Right kidney (tissue), 1 donor: ENCODE results near the gene PRKCA.
"Not testable (repeated sequence)": the region's sequence is repeated elsewhere in the genome, so short reads cannot be mapped to it uniquely, and the experiment has no call there.

Source experiments
- DNase-seq: peaks from one replicate; pipeline ENCODE4 v3.0.0-alpha.2; 2016

Gene PRKCA

DNA sequence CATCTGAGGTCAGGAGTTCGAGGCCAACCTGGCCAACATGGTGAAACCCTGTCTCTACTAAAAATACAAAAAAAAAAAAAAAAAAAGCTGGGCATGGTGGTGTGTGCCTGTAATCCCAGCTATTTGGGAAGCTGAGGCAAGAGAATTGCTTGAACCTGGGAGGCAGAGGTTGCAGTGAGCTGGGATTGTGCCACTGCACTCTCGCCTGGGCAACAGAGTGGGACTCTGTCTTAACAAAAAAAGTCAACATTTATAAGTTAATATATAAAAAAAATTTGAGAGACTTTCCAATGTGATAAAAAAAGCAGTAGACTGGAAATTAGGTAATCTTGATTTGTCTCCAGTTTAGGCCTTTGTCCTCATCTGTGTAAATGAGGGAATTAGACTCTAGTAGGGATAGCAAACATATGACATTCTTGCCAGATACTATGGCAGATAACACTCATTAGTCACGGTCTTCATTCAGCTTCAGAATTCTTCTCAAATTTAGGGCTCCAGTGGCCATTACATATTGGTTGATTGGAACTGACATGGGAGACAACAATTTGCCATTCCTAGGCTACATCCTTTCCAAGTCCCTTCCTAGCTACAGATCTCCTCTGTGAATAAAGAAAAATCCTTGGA, 22.1 kb downstream of the PRKCA start:
- not testable (repeated sequence) for DNase-seq

DNA sequence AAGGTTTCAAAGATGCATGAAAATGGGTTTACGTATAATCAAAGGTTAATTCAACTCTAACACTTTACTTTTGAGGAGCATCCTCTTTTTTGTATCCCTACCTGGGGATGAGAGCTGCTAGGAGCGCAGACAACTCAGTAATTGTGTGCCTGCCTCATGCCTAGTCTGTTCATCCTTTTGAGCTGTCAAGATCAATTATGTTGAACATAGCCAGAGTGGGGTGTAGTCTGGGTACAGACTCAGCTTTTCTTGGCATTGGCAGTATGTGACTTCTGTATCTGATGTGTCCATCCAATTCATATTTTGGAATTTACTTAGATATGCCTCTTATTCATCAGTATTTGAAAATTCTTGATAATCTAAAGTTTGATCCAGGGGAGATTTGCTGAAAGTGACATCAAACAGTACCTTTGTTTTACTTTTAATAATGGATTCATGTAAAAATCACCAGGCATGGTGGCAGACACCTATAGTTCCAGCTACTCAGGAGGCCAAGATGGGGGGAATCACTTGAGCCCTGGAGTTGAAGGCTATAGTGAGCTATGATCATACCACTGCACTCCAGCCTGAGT, 24.1 kb downstream of the PRKCA start:
- no peak for DNase-seq

DNA sequence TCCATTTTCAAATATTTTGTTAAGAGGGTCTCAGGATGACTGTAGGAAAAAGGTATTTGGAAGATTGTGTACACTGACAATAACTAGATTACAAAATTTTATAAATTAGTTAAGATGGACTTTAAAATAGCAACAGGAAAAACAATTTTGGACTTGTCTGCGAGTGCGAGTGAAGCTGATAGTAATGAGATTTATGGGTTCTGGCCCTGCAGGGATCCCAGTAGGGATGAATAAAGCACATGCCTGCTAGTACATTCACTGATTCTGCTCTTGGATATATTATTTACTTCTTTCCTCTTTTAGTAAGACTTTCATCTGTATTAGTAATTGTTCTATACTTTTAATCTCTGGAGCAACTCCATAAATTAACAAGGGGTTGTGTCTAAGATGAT, 28.2 kb downstream of the PRKCA start:
- no peak for DNase-seq

DNA sequence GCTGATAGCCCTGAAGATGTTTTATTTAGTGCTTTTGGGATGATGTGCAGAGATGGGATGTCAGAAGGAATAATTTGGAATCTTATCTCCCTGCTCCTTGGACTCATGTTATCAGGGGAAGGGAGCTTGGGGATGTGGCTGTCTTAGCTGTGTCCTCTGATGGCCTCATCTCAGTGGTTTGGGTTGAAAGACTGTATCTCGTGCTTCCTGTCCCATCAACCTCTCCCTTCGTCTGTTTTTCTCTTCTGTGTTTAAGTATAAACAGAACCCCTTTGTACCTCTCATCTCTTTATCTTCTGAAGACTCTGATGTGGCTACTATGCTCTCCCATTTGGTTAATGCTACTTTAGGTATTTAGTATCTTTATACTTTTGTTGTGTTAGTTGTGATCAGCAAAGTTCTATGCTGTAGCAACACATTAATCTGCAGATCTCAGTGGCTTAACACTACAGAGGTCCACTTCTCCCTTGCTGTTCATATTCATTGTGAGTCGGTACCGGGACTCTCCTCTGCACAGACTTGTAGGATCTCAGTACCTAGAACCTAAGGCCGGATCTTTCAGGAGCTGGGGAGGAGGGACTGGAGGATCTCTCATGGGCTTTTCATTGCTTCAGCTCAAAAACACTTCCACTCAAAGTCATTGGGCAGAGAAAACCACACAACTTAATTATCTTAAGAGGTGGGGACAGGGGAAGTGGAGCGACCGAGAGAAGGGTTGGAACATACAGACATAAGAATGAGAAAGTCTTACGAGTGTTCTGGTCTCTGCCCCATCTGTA, 28.8 kb downstream of the PRKCA start:
- DNase-seq, result no peak

DNA sequence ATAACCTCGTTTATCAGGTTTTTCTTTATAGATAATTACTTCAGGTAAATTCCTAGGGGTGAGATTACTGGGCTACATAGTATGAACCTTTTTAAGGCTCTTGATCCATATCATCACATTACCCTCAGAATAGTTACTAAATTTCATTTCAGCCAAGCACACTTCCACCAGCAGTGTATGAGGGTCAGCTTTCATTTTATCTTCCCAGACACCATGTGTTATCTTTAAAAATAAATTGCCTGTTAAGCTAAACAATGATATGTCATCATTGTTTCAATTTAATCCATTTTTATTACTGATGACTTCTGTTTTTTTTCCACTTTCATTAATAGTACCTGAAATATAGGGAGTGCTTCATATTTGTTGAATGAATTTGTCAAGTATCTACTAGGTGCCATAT, 33.4 kb downstream of the PRKCA start:
- no peak for DNase-seq

DNA sequence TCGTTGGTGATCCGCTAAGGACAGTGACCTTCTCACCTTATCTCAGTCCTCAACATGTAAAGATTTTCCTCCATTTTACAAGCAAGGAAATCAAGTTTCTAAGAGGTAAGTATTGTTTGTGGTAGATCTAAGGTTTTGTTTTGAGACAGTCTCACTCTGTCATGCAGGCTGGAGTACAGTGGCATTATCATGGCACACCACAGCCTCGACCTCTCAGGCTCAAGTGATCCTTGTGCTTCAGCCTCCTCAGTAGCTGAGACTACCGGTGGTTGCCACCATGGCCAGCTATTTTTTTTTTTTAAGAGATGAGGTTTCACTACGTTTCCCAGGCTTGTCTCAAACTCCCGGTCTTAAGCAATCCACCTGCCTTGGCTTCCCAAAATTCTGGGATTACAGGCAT, 34.9 kb downstream of the PRKCA start:
- DNase-seq, result no peak

DNA sequence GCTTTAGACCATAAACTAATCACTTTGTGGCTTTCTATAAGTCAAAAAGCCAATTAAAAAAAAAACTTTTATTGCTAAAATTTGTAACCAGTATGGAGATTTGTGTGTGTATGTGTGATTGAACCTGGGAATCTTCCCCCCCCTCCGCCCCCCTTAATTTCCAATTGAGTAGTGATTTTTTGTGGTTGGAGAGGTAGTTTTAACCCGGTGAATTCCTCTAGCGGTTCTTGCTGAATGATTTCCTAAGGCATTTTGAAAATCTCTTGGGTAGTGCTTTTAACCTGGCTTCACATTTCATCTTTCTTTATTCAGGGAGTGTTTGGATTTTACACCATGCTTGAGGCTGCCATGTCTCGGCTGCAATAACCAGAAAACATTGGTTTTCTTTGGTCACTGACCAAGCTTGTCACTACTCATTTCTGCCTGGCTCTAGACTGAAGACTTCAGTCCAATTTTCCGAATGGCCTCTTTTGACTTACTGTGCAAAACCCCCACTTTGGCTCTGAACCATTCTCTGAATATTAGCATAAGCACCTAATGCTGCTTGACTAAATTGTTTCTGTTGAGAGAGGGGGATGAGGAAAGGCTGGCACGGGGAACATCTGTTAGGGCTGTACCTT, 35.6 kb downstream of the PRKCA start:
- no peak for DNase-seq

DNA sequence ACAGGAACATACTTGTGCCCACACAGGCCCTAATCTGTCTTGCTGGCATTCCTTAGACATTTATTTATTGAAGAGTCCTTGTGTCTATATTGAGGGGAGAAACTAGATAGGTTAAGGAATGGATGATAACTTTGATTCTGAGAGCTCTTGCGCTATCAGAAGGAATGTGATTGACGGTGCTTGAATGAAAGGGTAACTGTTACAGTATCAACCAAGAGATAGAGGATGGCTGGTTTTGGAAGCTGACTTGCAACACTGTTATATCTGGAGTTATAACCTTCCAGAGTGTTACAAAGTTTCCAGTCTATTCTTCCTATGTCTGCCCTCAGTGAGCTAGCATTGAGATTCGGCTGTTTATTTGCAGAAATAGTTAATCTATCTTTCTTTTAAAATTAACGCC, 36.5 kb downstream of the PRKCA start:
- no peak for DNase-seq

DNA sequence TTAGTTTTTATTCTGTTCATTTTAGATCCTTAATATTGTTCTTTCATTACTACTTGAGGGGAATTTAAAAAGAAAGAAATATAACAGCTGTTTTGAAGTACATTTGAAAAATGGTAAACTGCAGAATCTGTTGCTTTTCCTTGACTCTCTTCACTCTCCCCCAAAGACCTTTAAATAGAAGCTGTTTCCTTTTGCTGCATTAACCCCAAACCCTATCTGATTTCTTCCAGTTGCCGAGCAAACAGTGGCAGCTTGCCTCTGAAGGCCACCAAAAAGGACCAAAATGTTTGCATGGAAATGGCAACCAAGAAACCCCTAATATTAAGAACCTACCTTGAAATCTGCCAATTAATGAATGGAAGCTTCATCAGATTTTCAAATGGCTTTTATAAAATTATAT, 37.1 kb downstream of the PRKCA start:
- DNase-seq, result no peak

DNA sequence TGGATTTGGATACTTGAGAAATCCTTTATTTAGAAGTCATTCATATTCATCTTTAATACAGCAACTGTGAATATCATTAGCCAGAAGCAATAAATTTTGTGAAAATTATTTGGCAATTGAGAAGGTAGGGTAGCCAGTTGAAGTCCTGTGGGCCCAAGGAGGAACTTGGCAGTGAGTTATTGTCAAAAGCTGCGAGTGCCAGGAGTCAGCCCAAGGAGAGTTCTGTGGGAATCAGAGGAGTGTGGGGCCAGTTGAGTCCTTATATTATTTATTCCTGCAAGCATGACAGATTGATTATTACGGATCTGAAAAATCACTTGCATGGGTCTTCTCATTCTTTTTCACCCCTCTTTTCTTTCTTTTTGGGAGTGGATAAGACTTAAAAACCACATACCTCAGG, 38.3 kb downstream of the PRKCA start:
- no peak for DNase-seq

DNA sequence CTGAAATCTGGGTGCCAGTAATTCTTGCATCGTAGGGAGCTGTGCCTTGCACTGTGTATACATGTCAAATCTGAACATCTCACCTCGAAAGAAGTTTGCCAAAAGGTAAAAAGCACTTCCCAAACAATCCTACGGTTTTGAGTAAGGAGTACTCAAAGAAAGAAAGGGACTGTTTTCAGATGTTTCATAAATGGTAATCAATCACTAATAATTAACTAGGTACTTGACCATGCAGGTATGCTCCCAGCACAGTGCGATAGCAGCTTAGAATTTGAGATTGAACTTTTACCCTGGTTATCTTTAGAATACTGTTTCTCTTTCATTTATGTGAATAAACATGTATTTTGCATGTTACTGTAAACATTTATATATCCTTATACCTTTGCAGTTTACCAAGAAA, 39.0 kb downstream of the PRKCA start:
- no peak for DNase-seq

DNA sequence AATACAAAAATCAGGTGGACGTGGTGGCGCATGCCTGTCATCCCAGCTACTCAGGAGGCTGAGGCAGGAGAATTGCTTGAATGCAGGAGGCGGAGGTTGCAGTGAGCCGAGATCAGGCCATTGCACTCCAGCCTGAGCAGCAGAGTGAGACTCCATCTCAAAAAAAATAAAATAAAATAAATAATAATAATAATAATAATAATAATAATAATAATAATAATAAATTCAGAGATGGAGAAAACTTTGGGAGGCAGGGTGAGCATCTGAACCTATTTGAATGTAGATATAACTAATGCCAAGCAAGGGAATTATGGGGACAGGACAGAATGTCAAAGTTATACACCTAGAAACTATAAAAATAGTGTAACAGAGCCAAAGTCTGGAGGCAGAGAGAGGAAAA, 39.9 kb downstream of the PRKCA start:
- DNase-seq, result not testable (repeated sequence)

DNA sequence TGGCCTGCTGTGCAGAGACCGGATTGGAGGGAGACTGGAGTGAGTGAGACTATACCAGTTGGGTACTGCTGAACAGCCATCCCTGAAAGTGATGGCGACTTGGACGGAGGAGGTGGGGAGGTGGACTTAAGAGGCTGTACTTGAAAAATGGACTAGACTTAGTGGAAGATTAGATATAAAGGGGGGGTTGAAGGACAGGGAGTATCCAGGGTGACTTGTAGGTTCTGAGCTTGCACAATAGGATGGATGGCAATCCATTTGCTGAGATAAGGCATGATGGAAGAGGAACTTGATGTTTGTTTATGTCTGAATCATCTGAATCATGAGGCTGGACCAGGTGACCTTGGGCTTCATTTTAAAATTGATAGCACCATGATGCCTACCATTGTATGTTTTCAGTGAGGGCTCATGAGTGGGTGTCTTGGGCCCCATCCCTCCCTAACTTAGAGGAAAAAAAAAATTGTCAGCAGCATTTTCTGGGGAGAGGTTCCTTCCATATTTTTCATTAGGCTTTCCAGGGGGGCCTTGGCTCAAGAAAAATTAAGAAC, 41.2 kb downstream of the PRKCA start:
- no peak for DNase-seq

DNA sequence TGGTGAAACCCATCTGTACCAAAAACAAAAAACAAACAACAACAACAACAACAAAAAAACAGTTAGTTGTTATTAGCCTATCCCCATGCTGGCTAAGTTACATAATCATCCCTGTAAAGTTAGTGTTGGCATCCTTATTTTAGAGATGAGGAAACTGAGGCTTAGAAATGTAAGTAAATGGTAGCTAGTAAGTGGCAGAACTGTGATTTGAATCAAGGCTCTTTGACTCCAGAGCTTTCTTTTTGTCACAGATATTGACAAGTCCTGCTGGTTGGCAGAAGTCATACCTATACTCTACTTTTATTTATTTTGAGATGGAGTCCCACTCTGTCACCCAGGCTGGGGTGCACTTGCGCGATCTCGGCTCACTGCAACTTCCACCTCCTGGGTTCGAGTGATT, 42.1 kb downstream of the PRKCA start:
- no peak for DNase-seq

DNA sequence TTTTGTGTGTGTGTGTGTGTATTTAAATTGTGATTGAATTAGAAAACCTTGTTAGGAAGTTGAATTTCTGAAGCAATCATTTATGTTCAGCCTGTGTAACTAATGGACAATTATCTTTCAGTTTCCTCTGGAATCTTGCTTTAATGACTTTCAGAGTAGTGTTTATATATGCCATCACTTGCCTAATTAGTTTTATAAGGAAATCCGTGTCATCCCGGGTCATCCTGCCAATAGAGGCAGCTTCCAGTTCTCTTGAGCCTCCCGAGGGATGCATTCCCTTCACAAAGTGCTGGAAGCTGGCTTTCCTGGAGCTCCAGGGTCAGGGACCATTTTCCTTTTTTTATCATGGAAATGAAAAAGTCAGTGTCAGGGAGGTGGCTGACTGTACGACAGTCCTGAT, 42.9 kb downstream of the PRKCA start:
- DNase-seq, result no peak

DNA sequence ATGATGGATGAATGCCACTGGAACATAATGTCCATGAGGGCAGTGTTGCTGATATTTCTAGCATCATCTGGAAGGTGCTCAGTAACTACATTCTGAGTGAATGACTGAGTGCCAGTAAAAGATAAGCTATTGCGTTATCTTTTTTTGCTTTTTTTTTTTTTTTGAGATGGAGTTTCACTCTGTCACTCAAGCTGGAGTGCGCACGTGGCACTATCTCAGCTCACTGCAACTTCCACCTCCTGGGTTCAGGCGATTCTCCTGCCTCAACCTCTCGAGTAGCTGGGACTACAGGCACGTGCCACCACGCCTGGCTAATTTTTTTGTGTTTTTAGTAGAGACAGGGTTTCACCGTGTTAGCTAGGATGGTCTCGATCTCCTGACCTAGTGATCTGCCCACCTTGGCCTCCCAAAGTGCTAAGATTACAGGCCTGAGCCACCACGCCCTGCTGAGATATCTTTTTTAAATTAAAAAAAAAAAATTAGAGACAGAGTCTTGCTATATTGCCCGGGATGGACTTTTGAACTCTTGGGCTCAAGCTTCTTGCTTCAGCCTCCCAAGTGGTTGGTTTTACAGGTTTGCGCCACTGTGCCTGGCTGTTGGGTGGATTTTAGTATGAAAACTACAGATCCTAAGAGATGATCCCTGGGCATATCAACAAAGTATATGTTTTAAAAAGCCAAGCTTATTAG, 43.7 kb downstream of the PRKCA start:
- DNase-seq, result not testable (repeated sequence)

DNA sequence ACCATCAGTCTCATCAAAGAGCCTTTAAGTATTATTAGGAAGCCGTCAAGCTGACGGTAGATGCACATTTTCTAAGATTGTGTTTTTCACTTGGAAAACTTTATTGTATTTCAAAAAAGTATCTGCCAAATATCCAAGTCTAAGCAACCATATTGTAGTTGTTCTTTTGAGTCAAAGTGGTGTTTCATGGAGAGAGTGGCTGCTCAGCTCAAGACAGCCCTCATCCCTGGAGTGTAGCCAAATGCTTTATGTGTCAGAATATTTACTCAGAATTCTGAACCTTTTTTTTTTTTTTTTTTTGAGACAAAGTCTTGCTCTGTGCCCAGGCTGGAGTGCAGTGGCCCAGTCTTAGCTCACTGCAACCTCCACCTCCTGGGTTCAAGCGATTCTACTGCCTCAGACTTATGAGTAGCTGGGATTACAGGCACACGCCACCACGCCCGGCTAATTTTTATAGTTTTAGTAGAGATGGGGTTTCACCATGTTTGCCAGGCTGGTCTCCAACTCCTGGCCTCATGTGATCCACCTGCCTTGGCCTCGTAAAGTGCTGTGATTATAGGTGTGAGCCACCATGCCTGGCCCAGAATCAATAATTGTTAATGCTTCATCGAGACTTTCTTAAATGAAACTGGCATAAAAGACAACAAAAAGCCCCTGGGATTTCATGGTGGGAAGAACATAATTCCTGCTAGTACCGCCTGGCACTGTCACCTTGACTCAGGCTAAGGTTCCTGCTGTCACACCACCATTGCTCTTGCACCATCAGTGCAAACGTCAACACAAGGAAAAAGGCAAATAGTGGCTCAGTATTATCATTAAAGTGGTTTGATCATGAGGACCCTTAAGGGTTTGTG, 45.5 kb downstream of the PRKCA start:
- DNase-seq, result no peak

DNA sequence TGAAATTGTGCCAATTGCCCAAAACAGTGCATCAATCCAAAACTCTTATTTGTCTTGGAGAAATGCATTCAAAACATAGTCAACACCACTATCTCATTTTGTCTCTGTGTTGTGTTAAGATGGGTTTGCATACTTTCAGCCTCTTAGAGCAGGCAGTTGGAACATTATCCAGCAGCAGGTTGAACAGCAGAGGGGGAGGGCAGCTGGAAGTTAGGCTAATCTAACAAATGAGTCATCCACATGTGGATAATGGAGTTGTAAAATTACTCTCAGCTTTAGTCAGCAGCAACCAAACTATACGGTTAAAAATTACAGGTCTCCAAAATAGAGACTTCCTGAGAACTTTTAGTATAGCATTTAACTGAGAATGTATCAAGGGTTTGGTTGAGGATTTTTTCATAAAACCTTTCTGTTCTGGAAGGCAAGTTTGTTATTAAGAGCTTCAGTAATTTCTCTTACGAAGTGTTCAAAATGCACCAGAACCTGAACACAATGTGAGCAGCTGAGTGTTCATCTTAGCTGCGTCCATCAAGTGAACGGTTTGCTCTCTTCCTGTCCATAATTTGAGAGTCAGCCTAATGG, 46.3 kb downstream of the PRKCA start:
- DNase-seq, result no peak

DNA sequence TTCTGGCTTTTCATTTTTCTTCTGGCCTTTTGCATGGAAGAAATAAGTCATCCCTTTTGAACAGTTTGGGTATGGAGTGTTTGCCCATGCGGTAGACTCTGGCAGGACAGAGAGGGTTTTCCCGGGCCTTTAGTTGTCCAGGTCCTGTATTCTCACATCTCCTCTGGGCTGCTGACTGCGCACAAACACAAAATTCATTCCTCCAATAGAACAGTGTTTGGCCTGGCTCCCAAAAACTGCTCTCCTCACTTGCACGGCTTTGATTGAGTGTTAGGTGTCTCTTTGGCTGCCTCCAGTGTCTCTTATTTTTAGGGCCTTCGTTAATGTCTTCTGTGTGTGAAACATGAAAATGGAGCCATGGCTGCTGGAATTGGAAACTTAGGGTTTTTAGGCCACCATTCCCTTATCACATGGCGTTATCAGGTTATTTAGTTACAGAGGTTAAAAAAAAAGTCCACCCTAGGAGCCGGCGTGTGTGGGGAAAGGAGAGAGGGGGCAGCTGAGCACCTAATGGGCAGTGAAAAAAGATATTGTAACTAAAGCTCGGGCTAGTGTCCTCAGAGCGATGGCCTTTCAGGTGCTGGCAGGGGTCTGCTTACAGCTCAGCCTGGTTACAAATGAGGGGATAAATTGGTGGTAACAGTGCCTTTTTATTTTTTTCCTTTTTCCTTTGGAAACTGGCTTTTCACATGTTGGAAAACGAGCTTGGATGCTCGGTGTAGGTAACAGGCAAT, 47.3 kb downstream of the PRKCA start:
- no peak for DNase-seq

DNA sequence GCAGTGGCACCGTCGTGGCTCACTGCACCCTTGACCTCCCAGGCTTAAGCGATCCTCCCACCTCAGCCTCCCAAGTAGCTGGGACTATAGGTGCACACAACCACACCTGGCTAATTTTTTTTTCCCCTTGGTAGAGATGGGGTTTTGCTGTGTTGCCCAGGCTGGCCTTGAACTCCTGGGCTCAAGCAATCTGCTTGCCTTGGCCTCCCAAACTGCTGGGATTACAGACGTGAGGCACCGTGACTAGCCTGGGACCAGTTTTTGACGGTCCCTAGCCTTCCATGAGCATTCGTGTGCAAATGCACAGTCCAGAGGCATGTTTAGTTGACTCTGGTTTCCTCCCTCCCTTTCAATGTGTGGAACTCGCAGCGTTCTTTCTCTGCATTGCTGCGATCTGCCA, 48.2 kb downstream of the PRKCA start:
- not testable (repeated sequence) for DNase-seq

DNA sequence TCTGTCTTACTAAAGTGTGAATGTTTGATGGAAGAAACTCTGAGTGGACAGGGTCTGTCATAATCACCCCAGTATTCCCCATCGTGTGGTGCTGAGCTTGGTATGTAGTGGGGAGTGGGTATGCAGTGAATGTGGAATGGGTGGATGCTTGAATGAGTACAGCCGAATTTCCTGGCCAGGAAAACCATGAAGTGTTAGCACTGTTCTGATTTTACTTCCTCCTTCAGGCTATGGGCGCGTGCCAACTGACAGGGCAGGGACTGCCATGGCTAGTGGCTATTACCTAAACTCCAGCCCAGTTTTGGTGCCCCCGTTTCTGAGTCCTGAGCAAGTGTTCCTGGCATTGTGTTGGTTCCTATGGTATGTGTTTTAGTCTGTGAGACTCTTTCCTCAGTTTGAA, 48.6 kb downstream of the PRKCA start:
- DNase-seq, result no peak
